CD1c-positive myeloid dendritic cell (primary cell): ENCODE data around the gene CHRNB2.

ENCODE experiments used
- DNase-seq: peaks from one replicate; pipeline ENCODE4 v3.0.0-alpha.2; 2016; ENCODE audit errors: extremely low spot score

CHRNB2 gene

DNA sequence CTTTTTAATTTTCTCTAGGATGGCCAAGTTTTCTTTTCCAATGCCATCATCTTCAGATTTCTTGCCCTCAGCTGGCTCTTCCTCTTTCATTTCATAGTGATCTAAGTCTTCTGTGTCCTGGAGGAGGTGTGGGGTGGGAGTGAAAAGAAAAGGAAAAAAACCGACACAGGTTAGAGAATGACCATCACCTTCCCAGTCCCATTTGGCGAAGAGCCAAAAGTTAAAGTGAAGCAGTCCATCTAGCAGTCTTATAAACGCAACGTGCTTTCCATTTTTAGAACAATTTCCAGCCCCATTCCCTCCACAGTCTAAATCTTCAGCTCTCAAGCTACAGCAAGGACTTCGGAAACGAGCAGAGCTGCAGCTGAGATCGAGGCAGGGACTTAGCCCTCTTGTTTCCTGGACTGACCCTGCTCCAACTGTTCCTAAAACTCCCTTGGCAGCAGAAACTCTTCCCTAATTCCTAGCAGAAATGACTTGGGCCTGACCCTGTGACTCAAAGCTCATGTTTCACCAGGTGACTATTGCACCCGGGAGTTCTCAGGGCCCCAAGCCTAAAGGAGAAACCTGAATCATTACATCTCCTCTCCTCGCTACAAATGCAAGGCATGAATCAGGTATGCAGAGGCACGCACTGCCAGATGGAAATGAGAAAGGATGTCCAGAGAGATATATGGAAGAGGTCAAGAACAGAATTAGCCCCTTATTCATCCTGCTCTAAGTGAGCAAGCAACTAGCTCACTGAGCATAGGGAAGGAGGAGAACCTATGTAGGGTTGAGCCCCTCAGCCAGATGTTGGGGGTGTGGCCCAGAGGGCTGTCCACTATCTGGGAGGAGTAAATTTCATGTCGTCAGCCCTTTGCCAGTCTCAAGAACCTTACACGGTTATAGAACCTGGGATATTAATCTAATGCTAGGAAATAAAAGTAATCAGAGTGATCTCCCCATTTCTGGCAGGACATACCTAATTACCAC is 14.2 kb upstream of the CHRNB2 start:
- DNase-seq = no peak

DNA sequence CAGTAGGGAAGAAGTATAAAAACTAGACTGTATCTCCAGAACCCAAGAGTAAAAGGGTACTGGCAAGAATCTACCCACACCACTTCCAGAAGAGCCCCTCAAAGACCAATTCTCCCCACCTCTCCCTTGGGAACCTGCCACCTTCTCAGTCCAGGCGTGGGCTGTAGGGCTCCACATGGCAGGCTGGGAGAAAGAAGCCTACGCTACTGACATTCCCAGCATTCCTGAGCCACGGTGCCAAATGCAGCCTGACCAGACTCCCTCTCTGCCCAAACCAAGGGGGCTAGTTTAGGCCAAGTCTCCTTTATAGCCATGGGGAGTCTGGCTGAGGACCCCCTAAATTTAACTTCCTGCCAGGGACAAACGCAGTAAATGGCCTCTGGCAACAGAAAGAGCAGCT is 11.2 kb upstream of the CHRNB2 start:
- DNase-seq = no peak

DNA sequence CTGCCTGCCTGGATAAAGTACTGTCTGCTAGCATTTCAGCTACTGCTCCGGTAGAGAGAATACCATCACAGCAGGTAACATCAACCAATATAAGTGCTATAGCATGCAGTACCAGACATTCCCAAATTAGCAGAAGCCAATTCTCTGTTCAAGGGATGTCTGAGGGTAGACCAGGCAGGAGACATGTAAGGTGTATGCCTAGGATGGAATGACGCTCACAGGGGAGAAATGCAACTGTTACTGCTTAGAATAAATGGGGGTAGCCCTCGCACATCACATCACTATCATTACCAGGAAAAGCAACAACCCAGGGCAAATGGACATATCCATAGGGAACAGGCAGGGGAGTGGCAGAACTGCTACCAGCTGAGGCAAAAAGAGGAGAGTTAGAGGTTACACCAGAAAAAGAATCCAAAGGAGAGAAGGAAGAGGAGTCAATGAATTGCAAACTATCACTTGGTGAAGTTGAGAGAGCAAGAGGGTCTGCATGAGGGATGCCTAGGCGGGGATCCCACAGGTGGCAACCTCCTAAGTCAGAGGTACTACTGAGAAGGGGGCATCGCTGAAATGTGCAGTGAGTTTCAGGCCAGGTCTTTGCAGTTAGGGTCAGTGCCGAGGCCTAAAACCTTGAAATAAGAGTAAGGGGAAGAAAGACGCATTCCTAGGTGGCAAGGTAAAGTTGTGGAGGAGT is 10.2 kb upstream of the CHRNB2 start:
- DNase-seq = no peak

- DNase-seq = peak; percentile 72
Measured at GRCh38 chr1:154557939-154558719, 9.4 kb upstream of the CHRNB2 start, which contains the start of gene UBE2Q1. TSS of gene UBE2Q1 (minus strand) at chr1:154558662. CDS start at chr1:154558553, 109 bp downstream.

GRCh38 chr1:154558720-154559465 is 8.7 kb upstream of the CHRNB2 start:
- DNase-seq = peak; percentile 99

- DNase-seq = peak; percentile 89
Measured at GRCh38 chr1:154559466-154560044, 8.0 kb upstream of the CHRNB2 start.

- no peak for DNase-seq
Measured at GRCh38 chr1:154565876-154566275, 1.7 kb upstream of the CHRNB2 start.

DNA sequence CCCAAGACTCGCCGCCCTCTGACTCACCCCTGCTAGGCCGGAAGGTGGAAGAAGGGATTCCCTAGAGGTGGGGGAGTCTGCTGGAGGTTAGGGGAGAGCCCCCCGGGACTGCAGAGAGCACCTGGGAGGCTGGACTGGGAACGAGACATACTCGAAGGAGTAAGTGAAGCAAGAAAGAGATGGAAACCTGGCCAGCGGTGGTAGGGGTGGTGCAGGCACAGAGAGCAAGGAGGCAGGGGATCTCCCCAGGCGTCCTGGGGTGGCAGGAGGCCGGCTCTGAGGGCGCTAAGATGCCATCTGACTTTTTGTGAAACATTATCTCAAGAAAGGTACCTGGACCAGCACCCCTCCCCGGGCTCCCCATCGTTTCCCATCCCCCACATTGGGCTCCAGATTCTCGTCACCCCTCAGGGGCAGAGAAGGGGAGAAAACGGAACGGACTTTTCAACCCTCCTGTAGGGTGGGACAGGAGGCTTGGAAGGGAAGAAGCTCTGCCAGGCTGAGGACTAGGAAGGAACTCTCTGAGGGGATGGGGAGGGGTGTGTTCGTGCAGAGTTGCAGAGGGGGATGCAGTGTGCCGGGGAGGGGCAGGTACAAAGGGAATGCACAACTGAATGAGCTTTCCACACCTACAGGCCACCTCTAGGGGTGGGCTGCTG is 708 bp downstream of the CHRNB2 start:
- no peak for DNase-seq

DNA sequence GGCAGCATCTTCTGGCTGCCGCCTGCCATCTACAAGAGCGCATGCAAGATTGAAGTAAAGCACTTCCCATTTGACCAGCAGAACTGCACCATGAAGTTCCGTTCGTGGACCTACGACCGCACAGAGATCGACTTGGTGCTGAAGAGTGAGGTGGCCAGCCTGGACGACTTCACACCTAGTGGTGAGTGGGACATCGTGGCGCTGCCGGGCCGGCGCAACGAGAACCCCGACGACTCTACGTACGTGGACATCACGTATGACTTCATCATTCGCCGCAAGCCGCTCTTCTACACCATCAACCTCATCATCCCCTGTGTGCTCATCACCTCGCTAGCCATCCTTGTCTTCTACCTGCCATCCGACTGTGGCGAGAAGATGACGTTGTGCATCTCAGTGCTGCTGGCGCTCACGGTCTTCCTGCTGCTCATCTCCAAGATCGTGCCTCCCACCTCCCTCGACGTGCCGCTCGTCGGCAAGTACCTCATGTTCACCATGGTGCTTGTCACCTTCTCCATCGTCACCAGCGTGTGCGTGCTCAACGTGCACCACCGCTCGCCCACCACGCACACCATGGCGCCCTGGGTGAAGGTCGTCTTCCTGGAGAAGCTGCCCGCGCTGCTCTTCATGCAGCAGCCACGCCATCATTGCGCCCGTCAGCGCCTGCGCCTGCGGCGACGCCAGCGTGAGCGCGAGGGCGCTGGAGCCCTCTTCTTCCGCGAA is 3.8 kb downstream of the CHRNB2 start:
- DNase-seq = no peak

GRCh38 chr1:154571964-154572288 is 4.3 kb downstream of the CHRNB2 start:
- DNase-seq = no peak

GRCh38 chr1:154572468-154573167 is 5.0 kb downstream of the CHRNB2 start:
- no peak for DNase-seq

DNA sequence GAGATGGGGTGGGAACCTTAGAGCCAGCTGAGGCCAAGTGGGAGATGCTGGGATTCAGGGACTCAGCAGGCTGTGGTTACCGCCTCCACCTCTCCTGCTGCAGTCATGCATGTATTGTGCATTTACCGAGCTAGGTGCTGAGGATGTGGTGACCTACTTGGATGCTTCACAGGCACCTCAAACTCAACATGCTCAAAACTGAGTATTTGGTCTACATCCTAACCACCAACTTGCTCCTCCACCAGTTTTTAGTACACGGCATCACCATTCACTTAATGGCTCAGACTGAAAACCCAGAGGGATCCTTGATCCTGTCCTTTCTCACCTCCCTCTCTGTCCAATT is 5.6 kb downstream of the CHRNB2 start:
- DNase-seq = no peak

DNA sequence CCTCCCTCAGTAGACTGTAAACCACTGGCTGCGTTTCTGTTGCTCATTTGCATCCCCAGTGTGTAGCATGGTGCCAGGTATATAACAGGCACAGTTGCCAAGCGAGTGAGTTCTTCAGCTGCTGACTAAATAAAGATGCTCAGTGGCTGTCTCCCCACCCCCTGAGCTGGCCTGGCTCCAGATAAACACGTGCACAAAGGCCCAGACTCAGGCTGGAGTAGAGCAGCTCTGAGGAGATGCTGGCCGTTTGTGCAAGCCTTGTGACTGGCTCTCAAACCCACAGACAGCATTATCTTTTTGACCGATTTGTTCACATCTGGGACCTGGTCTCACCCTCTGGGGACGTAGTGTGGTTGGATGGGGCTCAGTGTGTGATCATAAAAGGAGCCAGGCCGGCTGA is 7.1 kb downstream of the CHRNB2 start:
- no peak for DNase-seq

DNA sequence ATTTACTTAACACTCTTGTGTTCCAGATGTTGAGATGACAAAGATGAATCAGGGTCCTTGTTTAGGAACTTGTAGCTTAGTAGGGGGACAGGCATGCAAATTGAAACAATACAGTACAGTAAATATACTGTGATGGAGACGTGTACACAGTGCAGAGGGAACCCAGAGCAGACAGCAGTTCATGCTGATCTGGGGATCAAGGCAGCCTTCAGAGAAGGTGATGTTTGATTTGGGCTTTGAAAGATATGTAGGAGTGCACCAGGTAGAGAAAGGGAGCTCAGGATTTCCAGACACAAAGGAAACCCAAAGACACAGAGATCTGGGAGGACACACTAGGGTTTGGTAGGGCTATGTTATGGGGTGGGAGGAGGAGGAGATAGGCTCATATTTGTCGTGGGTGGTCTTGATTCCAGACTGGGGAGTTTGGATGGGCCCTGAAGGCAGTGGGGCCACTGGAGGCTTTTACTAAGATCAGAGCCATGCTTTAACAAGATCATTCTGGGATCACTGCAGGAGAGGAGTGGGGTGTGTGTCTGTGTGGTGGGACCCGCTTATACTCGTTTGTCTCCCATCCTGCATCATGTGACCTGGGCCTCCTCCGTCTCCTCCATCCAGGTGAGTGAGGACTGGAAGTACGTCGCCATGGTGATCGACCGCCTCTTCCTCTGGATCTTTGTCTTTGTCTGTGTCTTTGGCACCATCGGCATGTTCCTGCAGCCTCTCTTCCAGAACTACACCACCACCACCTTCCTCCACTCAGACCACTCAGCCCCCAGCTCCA is 7.8 kb downstream of the CHRNB2 start:
- DNase-seq = no peak

DNA sequence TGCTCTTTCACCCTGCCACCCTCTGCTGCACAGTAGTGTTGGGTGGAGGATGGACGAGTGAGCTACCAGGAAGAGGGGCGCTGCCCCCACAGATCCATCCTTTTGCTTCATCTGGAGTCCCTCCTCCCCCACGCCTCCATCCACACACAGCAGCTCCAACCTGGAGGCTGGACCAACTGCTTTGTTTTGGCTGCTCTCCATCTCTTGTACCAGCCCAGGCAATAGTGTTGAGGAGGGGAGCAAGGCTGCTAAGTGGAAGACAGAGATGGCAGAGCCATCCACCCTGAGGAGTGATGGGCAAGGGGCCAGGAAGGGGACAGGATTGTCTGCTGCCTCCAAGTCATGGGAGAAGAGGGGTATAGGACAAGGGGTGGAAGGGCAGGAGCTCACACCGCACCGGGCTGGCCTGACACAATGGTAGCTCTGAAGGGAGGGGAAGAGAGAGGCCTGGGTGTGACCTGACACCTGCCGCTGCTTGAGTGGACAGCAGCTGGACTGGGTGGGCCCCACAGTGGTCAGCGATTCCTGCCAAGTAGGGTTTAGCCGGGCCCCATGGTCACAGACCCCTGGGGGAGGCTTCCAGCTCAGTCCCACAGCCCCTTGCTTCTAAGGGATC is 8.5 kb downstream of the CHRNB2 start:
- DNase-seq = no peak

GRCh38 chr1:154577346-154578057 is 9.9 kb downstream of the CHRNB2 start:
- no peak for DNase-seq

- DNase-seq = no peak
Measured at GRCh38 chr1:154578058-154578418, 10.5 kb downstream of the CHRNB2 start.

GRCh38 chr1:154579374-154579773 is 11.8 kb downstream of the CHRNB2 start:
- DNase-seq = no peak
